ENCODE results near the gene TNC.

TNC gene

DNA sequence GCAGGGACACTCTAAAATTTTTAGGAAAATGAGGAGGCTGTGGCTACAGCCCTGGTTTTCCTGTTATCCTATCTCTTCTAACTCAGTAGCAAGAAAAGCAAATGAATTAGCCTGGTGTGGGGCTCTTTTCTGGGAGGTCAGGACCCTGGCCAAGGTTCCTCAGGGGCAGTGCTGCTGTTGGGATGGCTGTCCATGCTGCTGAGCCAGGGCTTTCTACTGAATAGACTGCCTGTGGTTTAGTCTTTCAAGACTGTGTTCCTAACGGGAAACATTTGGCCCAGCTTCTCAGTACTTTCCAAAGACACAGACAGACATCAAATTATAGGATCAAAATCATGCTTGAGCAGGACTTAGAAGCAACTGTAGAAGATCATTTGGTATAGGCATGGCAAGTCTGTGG is 18.1 kb downstream of the TNC start:
- TF ChIP-seq CTCF (IDR thresholded peaks at IDR 0.05; ENCODE audit: control extremely low read depth, extremely low read depth, low read depth, missing control alignments): no peak
- CTCF ChIA-PET: interaction anchor here (1.6 to 3.0 kb wide), 2 partner anchors 8 to 29 kb away, joined by 4 to 7 read pairs; no protein-coding TSS in a partner anchor
- POLR2A ChIA-PET: no interaction called here
- no peak for DNase-seq (ENCODE audit: extremely low spot score)

- ChIA-PET CTCF (interaction anchor here (1.3 to 2.1 kb wide), 6 partner anchors 10 to 426 kb away, joined by 3 to 5 read pairs (median 4); no protein-coding TSS in a partner anchor), POLR2A (no interaction called here)
- no peak for TF ChIP-seq CTCF (IDR thresholded peaks at IDR 0.05; ENCODE audit: control extremely low read depth, extremely low read depth, low read depth, missing control alignments)
- no peak for DNase-seq (ENCODE audit: extremely low spot score)
These were observed 19.6 kb downstream of the TNC start for GRCh38 chr9:115098226-115098965.

GRCh38 chr9:115093520-115093919 is 24.4 kb downstream of the TNC start:
- ChIA-PET POLR2A (no interaction called here), CTCF (interaction anchor here (1.1 kb wide), 1 partner anchor 32 kb away, joined by 3 read pairs; no protein-coding TSS in a partner anchor)
- no peak for TF ChIP-seq CTCF (IDR thresholded peaks at IDR 0.05; ENCODE audit: control extremely low read depth, extremely low read depth, low read depth, missing control alignments)
- no peak for DNase-seq (ENCODE audit: extremely low spot score)

GRCh38 chr9:115090486-115090885 is 27.5 kb downstream of the TNC start:
- no peak for DNase-seq (ENCODE audit: extremely low spot score)
- CTCF ChIA-PET: interaction anchor here (1.1 to 1.4 kb wide), 2 partner anchors 22 to 433 kb away, joined by 3 read pairs; no protein-coding TSS in a partner anchor
- POLR2A ChIA-PET: no interaction called here
- no peak for TF ChIP-seq CTCF (IDR thresholded peaks at IDR 0.05; ENCODE audit: control extremely low read depth, extremely low read depth, low read depth, missing control alignments)

DNA sequence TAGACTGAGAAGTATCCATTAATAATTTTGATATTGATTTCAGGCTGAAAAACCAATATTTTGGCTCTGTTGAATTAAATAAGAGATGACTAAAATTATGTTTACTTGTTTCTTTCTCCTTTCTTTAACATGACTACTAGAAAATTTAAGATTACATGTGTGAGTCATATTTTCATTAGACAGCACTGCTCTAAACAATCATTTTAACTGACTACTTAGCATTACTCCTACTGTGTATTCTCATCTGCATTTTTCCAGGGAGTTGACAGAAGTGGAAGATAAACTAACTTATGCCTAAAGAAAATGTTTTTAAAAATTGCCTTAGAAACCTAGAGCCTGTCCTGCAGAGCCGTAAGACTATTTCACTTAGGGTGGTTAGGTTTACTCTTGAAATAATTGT is 29.1 kb downstream of the TNC start:
- CTCF ChIA-PET: interaction anchor here (2.0 kb wide), 1 partner anchor 9 kb away, joined by 5 read pairs; no protein-coding TSS in a partner anchor
- POLR2A ChIA-PET: interaction anchor here (0.5 kb wide), 1 partner anchor 718 kb away, joined by 3 read pairs; no protein-coding TSS in a partner anchor
- DNase-seq (ENCODE audit: extremely low spot score): no peak
- TF ChIP-seq CTCF (IDR thresholded peaks at IDR 0.05; ENCODE audit: control extremely low read depth, extremely low read depth, low read depth, missing control alignments): no peak

GRCh38 chr9:115086886-115087285 is 31.1 kb downstream of the TNC start:
- POLR2A ChIA-PET: no interaction called here
- no peak for DNase-seq (ENCODE audit: extremely low spot score)
- CTCF ChIA-PET: interaction anchor here (2.0 kb wide), 1 partner anchor 11 kb away, joined by 5 read pairs; no protein-coding TSS in a partner anchor
- no peak for TF ChIP-seq CTCF (IDR thresholded peaks at IDR 0.05; ENCODE audit: control extremely low read depth, extremely low read depth, low read depth, missing control alignments)
